Ovary (tissue), 9 donors: ENCODE data around the gene CDKL2. TPM values are rescaled to one million over a fixed set of nuclear protein-coding genes. Genes with fewer than 3 reads are reported as not detected.

Source experiments
- DNase-seq, 5 donors: peaks; one replicate each; pipeline ENCODE4 v3.0.0-alpha.2; 2019 to 2020
- H3K27ac ChIP-seq, 2 donors: fragments of 200-600 bp; one replicate each; pipeline versions ENCODE4 v1.5.1 to v1.8.0; 2019 to 2022
- H3K27me3 ChIP-seq: fragments of 200-600 bp; one replicate; pipeline ENCODE4 v1.8.0; 2022
- H3K36me3 ChIP-seq: fragments of 200-600 bp; sonication (generic); one replicate; pipeline ENCODE4 v1.5.1; 2019
- H3K4me1 ChIP-seq: one replicate; pipeline ENCODE4 v1.8.1; 2013; ENCODE audit warnings: mild to moderate bottlenecking, moderate library complexity; ENCODE audit not compliant: insufficient read depth
- H3K4me3 ChIP-seq: fragments of 200-600 bp; sonication (generic); one replicate; pipeline ENCODE4 v1.5.1; 2017
- H3K9me3 ChIP-seq, 2 donors: fragments of 200-600 bp in 1 of 2; sonication (generic) in 1 of 2; one replicate each; pipeline versions ENCODE4 v1.5.1 to v1.8.1; 2013 to 2019; ENCODE audit warnings: mild to moderate bottlenecking in 1 of 2, moderate library complexity in 1 of 2
- CTCF ChIP-seq, 3 donors: fragments of 450-650 bp in 2 of 3; fragments of 200-600 bp in 1 of 3; IDR thresholded peaks; one replicate each; pipeline versions ENCODE4 v1.5.1 to v1.8.0; 2016 to 2022; ENCODE audit warnings: antibody characterized with exemption in 3 of 3, mild to moderate bottlenecking in 1 of 3
- EP300 ChIP-seq: sonication (generic); formaldehyde crosslinking; IDR thresholded peaks from one replicate; pipeline ENCODE4 v1.6.1; 2017; ENCODE audit warnings: antibody characterized with exemption
- POLR2A ChIP-seq: fragments of 450-650 bp; IDR thresholded peaks from one replicate; pipeline ENCODE4 v1.6.1; 2017; ENCODE audit warnings: antibody characterized with exemption, mild to moderate bottlenecking, moderate library complexity
- WGBS, 3 donors: extraction: QIAGEN DNeasy Blood & Tissue Kit in 1 of 3; methylation state at CpG; one replicate each; pipeline versions ENCODE4 v1.1.5 to v1.1.7; 2013 to 2017; 5-methylcytosine and 5-hydroxymethylcytosine counted together
- intact Hi-C, 4 donors: fragments of 100-400 bp; cut with DNase I; formaldehyde crosslinking; loops; one replicate each; pipeline versions ENCODE4 v1.11.0 to v1.15.1; 2022 to 2023
- polyA plus RNA-seq, 2 donors: library from polyadenylated mRNA; stranded (reverse); fragments of 200-250 nt in 1 of 2; fragments of 350-450 nt in 1 of 2; fragmentation: Illumina TruSeq in 1 of 2; extraction: RNeasy Lipid Tissue Mini Kit (QIAGEN cat#74804) in 1 of 2; gene quantifications; one replicate each; pipeline ENCODE4 v1.2.3, GENCODE V29; 2013 to 2014
- total RNA-seq, 7 donors: library from RNA; depleted of rRNA in 2 of 7; stranded (reverse); fragments of >200 nt in 2 of 7; fragmentation: NEBNext Ultra II Directional in 3 of 7; extraction: Animal tissue kit (Norgen Biotek cat#: 25700) in 3 of 7; gene quantifications; one replicate each; pipeline versions ENCODE4 v1.1.0 to v1.2.4, GENCODE V29; 2016 to 2023
- donor health status: DM: no; HTN: no; CAD: no; lungs with moderate emphysema.
- donor health status: DM: no; HTN: no; CAD: no.
- donor health status: Bipolar disorder and iron deficiency.
- donor health status: DM: yes; HTN: yes; CAD: no.
- donor health status: DM: no; HTN: no; CAD: no.
- donor health status: DM: yes; HTN: yes; CAD: no.

The CDKL2 gene
- total and polyA plus RNA-seq, 9 donors = 0.45 to 3.4 (median 1.4) TPM

GRCh38 chr4:75605928-75606327 is 24.4 kb downstream of the CDKL2 start:
- H3K4me1 ChIP-seq = no peaks in the 10 kb centered on the region
- no peaks in the 10 kb centered on the region for H3K27me3 ChIP-seq
- WGBS, 3 donors = 88 to 96% (median 90%) methylated on average over 4 of the region's 4 CpGs
- H3K36me3 ChIP-seq = no peaks in the 10 kb centered on the region
- H3K4me3 ChIP-seq = no peak overlapping the region
- intact Hi-C loops = no loop called here
- no peak for DNase-seq
- no peaks in the 10 kb centered on the region for H3K9me3 ChIP-seq
- no peak overlapping the region for H3K27ac ChIP-seq
- no peak for TF ChIP-seq POLR2A
- no peak for TF ChIP-seq CTCF (IDR thresholded peaks at IDR 0.05)
- no peak for TF ChIP-seq EP300

- no peaks in the 10 kb centered on the region for H3K27me3 ChIP-seq
- WGBS, 3 donors = 92 to 96% (median 96%) methylated on average over 4 of the region's 4 CpGs
- H3K36me3 ChIP-seq = no peaks in the 10 kb centered on the region
- TF ChIP-seq POLR2A (no peak), EP300 (no peak)
- no peaks in the 10 kb centered on the region for H3K4me1 ChIP-seq
- intact Hi-C loops = no loop called here
- H3K27ac ChIP-seq = no peak overlapping the region
- H3K4me3 ChIP-seq = no peak overlapping the region
- no peaks in the 10 kb centered on the region for H3K9me3 ChIP-seq
- no peak for DNase-seq
Measured at GRCh38 chr4:75599647-75600046, 30.7 kb downstream of the CDKL2 start.

- Histone ChIP-seq H3K4me3 (no peak overlapping the region), H3K27ac (no peak overlapping the region), H3K4me1 (no peaks in the 10 kb centered on the region), H3K9me3 (no peaks in the 10 kb centered on the region), H3K27me3 (no peaks in the 10 kb centered on the region), H3K36me3 (no peaks in the 10 kb centered on the region)
- no peak for DNase-seq
- no peak for TF ChIP-seq CTCF (IDR thresholded peaks at IDR 0.05)
- TF ChIP-seq EP300 = no peak
- TF ChIP-seq POLR2A = no peak
- 57 to 79% (median 76%) methylated on average over 3 of the region's 3 CpGs for WGBS, 3 donors
- intact Hi-C loops = no loop called here
Measured at GRCh38 chr4:75598390-75598789, 31.9 kb downstream of the CDKL2 start.

- Histone ChIP-seq H3K27ac (no peak overlapping the region), H3K9me3 (no peaks in the 10 kb centered on the region), H3K36me3 (no peaks in the 10 kb centered on the region), H3K27me3 (no peaks in the 10 kb centered on the region), H3K4me1 (no peaks in the 10 kb centered on the region), H3K4me3 (no peak overlapping the region)
- intact Hi-C loops = no loop called here
- DNase-seq = no peak
- TF ChIP-seq POLR2A (no peak), CTCF (IDR thresholded peaks at IDR 0.05) (no peak), EP300 (no peak)
- 77 to 85% (median 85%) methylated on average over 3 of the region's 3 CpGs for WGBS, 3 donors
Measured at GRCh38 chr4:75596061-75596460, 34.3 kb downstream of the CDKL2 start.

GRCh38 chr4:75593393-75593792 is 36.9 kb downstream of the CDKL2 start:
- no peaks in the 10 kb centered on the region for H3K9me3 ChIP-seq
- WGBS, 3 donors = 20 to 51% (median 30%) methylated on average over 1 of the region's 1 CpG
- H3K27ac ChIP-seq = no peak overlapping the region
- DNase-seq = no peak
- H3K27me3 ChIP-seq = no peaks in the 10 kb centered on the region
- H3K36me3 ChIP-seq = no peaks in the 10 kb centered on the region
- H3K4me1 ChIP-seq = no peaks in the 10 kb centered on the region
- intact Hi-C loops = no loop called here
- no peak for TF ChIP-seq CTCF (IDR thresholded peaks at IDR 0.05)
- TF ChIP-seq EP300 = no peak
- no peak for TF ChIP-seq POLR2A
- H3K4me3 ChIP-seq = no peak overlapping the region
